HG02678 (cell line): ENCODE results near the gene TRERF1.
"Not testable (repeated sequence)": the region's sequence is repeated elsewhere in the genome, so short reads cannot be mapped to it uniquely, and the experiment has no call there.

Experiments
- ATAC-seq: cut with Tn5 transposase; IDR thresholded peaks from one replicate; pipeline ENCODE4 v1.9.1; 2021; ENCODE audit warnings: mild to moderate bottlenecking, moderate library complexity; ENCODE audit not compliant: unreplicated experiment

Gene TRERF1

DNA sequence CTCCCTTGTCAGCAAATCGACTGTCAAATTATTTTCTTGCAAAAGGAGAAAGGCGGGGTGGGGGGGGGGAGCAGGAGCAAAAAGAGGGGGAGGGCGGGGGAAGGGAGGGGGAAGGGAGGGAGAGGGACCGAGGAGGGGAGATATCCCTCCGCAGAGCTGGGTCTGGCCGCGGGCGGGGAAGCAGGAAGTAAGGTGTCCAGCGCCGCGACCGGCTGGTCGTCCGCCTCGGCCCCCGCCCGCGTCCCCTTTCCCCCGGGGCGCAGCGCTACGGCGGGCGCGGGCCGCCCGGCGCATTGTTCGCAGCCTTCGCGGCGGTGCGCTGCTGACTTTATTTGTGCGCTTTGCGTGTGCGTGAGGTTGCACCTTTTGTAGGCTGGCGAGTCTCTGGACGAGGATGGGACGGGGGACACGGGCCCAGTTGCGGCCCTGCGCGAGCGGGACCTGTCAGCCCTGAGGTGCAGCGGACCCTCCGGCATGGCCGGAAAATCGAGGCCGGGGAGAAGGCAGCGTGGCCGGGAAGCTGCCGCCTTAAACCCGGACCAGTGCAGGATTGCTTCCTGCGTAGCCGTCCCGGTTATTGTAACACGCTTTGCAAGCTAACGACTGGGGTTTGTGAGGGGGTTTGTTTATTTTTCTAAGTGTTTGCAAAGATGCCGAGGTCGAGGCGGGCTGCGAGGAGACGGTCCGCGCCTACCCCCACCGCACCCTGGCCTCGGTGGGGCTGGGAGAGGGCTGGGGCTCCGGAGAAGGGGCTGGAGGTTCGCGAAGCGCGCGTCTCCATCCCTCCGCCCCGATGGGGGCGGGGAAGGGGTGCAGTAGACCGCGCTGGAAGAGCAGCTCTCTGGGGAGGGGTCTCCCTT, 675 bp upstream of the TRERF1 start:
- ATAC-seq: no peak

DNA sequence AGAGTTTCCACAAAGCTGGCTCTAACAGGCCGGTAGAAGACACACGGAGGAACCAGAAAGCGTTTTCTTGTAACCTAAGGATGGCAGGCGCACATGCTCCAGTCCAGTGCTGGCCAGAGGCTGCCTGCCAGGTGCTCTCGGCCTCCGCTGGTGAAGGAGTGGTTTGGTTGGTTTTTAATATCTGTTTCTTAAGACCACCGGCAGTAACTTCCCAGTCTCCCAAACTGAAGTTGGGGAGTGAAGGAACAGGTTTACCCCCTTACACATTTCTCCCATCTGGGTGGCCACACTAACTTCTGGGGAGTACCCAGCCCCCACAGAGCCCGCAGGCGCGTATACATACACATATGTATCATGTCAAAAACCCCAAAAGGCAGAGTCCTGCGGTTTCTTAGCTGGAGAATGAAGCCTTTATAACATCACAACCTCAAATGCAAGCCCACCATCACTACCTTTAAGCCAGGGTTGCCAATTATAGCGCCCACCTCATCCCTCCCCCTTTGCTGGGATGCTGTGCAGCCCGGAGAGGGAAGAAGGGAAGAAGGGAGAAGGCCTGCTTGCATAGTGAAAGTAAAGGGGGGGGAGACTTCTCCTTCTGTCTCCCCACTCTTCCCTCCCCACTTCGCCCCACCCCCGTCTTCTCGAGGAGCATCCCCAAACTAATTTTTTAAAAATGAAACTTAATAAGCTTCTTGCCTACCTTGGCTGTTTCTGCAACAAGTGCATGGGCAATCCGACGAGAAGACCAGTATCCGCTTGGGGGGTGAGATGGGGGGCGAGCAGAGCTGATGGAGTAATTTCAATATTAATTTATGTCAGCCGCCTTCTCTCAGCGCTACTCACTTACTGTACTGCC, 1.0 kb downstream of the TRERF1 start:
- ATAC-seq: no peak

DNA sequence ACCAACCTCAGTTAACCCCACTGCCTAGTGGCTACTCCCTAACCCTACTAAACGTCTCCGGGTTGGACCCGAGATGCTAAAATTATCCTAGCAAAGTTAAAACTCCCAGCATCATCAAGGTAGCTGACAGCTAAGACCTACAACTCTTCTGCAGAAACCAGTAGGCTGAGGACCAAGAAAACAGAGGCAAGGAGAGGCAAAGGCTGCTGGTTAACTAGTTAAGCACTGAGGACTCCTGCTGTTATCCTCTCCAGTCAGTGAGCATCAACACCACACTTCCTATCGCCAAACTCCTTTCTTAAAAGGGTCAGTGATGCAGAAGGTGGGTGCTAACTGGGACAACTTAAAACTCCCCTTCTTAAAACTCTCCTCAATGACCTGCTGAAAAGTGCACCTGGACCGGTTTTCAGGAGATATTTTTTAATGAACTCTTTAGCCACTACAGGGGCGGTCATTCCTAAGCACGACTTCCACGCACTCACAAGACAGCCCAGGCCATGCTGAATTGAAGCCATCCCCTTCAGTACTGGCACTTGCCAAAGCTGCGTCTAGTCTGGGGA, 1.7 kb downstream of the TRERF1 start:
- no peak for ATAC-seq

DNA sequence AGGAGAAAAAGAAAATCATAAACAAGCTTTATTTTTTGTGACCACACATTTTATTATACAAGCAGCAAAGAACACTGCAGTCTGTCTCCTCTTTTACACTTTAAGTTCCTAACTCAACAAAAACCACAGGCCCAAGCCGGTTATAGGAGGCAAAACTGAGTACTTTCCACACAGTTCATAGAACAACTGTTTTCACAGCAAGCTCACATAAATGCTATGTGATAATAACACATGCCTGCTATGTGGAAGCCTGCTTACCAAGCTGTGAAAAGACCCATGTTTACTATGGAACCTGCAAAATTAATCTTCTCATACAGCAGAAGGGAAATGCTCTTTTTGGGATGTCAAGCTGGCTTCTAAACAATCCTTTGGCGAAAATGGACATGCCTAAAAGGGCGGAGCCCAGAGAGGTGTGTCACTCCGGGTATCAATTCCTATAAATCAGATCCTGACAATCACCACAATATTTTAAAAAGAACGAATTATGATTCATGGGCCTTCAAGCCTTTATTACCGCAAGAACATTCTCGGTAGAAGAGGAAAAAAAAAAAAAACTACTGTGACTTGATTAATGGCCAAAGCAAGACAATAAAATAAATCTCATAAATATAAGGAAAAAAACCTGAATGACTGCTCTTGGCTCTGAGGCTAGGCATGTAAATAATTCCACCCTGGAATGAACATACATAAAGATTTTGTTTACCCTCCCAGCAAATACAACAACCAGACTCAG, 2.6 kb downstream of the TRERF1 start:
- ATAC-seq: no peak

DNA sequence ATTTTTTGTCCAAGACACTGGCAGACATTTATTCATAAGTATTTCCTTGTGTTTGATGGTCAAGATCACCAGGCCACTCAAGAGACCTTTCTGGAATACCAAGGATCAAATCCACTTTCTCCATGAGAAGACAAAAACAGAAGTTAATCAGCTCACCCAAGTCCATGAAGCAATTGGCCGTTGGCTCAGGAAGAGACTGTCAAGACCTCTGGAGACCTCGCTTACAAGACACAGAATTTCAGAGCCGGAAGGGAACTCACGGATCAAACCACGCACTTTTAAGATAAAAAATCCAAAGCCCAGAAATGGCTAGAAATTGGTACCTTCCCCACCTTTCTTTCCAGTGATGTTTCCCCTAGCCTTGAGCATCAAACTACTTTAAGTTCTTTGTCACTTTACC, 3.3 kb downstream of the TRERF1 start:
- no peak for ATAC-seq

DNA sequence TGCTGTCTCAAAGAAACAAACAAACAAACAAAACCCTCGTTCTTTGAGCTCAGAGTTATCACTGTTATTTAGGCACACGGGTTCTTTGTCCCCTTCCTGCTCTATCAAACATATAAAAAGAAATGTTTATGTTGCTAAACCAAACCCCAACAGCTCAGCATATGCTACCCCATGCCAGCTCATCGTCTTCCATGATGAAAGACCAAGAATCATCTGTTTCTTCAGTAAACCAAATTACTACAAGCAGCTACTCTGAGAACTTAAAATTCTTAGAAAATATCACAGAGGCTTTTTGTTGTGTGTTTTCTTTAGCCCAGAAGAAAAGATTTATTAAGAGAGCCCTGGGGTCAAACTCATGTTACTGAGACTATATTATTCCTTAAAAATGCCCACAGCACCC, 4.7 kb downstream of the TRERF1 start:
- ATAC-seq: no peak

DNA sequence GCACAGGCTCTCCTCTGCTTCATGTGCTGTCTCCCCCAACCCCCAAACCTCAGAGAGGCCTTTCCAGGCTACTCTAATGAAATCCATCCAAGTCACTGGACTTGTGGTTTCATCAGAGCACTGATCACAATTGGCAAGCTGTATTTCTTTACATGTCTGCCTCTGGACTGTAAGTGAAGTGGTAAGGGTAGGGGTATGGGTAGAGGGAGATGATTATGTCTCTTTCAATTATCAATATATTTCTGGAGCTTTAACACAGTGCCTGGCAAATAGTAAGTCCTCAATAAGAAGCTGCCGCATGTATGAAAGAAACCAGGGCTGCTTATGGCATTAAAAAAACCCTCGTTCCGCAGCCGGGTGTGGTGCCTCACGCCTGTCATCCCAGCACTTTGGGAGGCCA, 5.4 kb downstream of the TRERF1 start:
- no peak for ATAC-seq

DNA sequence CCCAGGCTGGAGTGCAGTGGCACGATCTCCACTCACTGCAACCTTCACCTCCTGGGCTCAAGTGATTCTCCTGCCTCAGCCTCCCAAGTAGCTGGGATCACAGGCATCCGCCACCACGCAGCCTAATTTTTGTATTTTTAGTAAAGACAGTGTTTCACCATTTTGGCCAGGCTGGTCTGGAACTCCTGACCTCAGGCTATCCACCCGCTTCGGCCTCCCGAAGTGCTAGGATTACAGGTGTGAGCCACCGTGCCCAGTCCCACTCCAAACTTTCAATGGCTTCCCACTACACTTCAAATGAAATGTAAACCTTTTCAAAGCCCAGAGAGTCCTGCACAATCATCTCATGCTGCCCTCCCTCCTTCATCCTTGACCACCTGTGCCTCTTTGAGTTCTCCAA, 5.8 kb downstream of the TRERF1 start:
- not testable (repeated sequence) for ATAC-seq

DNA sequence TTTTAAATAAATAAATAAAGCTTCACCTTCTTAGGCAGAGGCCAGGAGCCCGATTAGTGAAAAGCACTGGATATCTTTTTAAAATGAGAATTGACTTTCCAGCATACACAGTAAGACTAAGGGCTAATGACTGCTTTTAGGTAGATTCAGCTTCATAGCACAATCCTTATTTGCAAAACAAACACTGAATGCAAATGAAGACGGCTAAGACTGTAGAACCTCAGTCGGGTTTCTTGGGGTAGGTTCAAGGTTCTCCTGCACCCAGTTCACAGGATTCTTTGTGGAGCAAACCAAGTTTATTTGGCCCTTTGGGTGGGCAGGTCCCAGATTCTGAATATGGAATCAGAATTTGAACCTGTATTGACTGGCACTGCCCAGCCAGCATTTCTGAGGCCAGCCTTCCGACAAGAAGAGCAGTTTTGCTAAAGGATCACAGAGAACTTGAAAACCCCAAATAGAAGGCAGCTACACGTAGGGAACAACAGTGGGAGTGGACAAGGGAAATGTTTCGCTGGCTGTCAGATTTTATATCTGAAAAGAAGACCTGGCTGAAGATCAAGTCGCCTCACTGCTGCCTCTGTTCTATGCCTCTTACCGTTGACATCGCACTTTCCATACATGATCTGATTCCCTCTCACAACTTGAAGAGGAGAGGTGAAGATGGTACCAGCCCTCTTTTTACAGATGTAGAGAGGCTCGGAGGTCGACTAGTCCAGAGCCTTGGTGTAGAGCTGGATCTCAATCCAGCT, 8.2 kb downstream of the TRERF1 start:
- no peak for ATAC-seq

DNA sequence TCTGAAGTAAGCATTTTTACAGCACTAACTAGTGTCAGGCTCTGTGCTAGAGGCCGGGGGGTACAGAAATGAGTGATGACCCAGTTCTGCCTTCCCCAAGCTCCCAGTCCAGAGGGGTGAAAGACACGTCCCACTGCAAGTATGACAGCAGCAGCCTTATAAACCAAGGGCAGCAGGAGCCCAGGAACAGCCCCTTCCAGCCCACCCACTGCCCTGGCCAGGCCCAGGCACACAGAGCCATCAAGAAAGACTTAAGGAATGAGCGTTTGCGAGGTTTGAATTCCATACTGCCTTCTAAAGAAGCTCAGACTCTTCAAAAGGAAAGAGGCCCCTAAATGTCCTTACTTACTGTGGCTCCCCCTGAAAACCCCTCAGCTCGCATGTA, 10.0 kb downstream of the TRERF1 start:
- ATAC-seq: no peak

DNA sequence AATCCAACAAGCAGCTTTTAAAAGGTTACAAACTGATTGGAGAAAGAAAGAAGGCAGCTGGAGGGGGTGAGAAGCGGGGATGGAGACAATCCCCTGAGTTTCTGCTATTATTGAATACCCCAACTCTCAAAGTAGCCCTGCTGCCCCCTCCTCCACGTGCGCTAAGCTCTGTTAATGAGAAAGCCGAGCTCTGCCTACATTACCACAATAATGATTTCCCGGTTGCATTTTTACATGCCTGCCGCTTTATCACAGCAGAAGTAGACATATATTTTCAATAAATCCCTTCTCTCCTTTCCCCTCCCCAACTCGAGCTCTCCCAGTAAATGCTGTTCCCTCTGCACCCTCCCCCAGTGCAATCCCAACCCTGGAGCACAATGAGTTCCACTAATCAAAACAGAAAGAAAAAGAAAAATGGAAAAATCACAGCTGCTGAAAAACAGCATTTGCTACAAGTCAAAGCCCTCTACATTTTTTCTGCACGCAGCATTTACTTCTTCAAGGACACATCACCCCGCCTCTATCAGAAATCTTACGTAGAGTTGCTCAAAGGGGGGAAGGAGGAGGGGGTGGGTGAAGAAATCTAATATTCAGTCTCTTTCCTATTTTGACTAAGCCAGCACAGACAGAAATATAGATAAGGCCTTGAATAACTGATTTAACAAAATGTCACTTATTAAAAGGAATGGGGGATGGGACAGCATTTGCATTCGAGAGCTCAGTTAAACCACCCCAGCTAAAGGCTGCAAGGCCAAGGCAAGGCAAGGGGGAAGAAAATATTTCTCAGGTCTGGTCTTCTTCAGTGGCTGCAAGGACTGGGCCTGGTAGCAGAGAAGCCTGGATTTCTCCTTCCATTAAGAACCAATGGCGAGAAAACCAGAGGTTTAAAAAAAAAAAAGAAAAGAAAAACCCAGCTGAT, 10.7 kb downstream of the TRERF1 start:
- no peak for ATAC-seq

DNA sequence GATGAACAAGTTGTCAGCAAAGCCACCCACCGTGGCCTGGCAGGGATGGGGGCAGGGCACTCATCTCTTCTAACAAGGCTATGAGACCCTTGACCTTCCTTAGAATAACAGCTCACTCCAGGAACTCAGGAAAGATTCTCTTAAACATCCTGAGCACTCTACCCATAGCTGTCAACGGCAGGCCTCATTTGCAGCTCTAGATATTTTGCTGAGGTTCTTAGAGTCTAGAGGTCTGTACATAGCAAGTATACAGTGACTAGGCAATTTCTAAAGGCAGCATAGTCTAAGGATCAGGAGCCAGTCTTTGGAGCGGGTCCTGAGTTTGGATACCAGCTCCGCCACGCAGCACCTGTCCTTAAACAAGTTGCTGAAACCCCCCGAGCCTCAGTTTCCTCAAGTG, 11.7 kb downstream of the TRERF1 start:
- ATAC-seq: no peak

DNA sequence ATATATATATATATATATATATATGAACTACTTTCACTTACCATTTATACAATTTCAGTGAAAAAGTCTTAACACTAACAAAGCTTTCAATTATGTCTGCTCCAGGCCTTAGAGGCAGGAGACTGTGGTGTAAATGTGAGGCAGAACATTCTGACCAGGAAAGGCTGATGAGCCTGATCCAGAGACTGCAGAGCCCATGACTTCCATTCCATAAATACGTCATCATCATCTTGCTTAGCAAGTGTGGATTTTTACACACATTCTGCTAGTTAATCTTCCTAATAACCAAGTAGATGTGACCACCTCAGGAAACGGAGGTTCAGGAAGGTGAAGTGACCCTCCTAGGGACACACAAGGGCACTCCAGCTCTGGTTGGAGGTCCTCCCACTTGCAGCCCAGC, 14.9 kb downstream of the TRERF1 start:
- no peak for ATAC-seq

DNA sequence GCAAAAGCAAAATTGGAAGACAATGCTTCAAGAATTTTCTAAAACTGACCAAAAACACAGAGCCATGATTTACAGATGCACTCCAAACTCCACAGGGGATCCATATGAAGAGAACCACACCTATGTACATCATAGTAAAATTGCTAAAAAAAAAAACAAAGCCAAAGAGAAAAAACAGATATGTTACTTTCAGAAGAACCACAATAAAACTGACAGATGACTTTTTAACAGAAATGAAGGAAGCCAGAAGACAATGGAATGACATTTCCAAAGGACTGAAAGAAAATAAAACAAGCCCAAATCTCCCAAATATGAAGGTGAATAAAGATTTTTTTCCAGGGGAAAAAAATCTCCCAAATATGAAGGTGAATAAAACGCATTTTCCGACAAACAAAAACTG, 17.5 kb downstream of the TRERF1 start:
- no peak for ATAC-seq

DNA sequence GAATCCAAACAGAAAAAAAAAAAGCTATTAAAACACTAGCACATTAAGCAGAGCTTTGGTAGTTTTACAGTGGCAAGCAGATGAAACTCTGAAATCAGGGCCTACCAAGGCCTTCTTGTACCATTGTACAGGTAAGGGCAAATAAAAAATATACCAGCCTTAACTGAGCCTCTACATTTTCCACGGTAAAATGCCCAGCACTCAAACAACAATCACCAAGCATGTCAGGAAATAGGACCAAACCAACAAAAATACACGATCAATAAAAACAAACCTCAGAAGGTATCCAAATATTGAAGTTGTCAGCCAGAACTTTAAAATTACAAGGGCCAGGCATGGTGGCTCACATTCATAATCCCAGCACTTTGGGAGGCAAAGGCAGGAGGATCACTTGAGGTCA, 18.3 kb downstream of the TRERF1 start:
- no peak for ATAC-seq

DNA sequence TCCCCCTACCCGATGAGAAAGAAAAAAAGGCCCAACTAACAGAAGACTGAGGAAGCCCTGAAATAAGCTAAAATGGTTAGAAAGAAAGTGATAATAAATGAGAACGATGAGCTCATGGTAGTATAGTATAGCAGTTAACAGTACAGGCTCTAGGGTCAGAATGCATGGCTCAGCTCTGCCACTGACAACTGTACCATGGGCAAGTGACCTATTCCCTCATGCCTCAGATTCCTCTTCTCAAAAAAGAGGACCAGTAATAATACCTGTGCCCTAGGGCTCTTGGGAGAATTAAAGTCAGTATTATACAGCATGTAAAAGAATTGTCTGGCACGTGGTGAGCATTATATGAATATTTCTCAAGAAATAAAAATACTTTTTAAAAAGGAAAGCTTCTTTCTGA, 19.8 kb downstream of the TRERF1 start:
- ATAC-seq: no peak

DNA sequence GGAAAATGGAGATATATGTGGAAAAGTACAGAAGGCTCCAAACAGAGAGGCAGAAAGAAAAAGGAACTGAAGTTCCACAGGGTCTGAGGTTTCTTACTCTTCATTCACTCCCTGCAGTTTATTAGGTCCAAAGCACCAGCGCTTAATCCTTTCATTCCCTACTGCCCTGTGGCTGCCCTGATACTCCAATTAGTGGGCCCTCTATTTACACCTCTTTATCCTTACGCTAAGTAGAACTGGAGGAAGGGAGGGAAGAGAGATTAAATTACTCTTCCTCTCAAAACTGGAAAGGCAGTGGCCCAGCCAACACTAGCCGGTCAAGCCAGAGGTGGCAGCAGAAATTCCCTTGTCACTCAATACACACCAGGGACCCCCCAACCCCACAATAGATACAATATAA, 20.4 kb downstream of the TRERF1 start:
- ATAC-seq: no peak

DNA sequence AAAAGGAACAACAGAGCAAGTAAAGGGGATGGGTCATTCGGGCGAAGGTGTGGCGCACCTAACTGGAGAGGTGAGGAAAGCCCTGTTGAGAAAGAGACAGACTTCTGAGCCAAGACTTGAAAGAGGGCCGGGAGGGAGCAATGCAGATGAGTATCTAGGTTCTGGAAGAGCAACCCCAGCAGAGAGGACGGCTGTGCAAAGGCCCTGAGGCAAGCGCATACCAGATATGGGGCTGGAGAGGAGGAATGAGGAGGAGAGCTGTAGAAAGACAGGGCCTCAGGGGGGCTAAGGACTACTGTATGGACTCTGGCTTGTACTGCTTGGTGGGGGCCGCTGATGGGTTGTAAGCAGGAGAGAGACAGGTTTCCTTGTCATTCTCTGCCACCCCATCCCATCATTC, 21.9 kb downstream of the TRERF1 start:
- ATAC-seq: no peak

DNA sequence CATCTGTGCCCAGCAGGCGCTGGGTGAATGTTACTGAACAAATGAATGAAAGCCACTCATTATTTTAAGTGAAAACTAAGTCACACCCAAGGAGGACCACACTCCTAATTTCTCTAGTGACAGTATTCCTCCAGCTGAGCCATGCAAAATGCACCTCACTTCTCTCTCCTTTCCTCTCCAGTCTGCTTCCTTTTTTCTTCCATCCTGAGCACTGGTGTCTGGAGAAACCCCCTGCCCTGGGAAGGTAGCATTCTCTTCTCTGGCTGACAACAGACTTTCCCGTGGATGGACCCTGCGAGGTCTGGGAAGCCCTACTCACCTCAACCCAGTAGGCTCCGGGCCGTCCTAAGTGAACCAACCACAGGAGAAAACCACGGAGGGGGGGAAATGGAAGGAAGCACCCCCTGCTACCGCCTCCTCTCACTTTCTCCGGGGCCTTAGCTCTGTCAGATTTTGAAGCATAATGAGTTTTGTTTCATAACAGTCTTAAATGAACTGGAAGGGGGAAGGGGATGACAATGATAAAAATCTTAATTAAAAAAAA, 22.6 kb downstream of the TRERF1 start:
- no peak for ATAC-seq
